GM21786 (cell line): ENCODE results near the gene NEK2.
"Not testable (repeated sequence)": the region's sequence is repeated elsewhere in the genome, so short reads cannot be mapped to it uniquely, and the experiment has no call there.

Experiments
- ATAC-seq: cut with Tn5 transposase; IDR thresholded peaks from one replicate; pipeline ENCODE4 v1.9.1; 2021; ENCODE audit not compliant: unreplicated experiment

Gene NEK2

GRCh38 chr1:211695135-211695816, 19.9 kb upstream of the NEK2 start:
- peak; percentile 28 for ATAC-seq

- ATAC-seq, result not testable (repeated sequence)
These were observed 18.5 kb upstream of the NEK2 start for GRCh38 chr1:211693911-211694310.

GRCh38 chr1:211688421-211688820, 13.0 kb upstream of the NEK2 start:
- ATAC-seq, result no peak

GRCh38 chr1:211687462-211688215, 12.2 kb upstream of the NEK2 start:
- ATAC-seq, result no peak

- ATAC-seq, result no peak
These were observed 10.4 kb upstream of the NEK2 start for GRCh38 chr1:211685823-211686222.

GRCh38 chr1:211684791-211685190, 9.4 kb upstream of the NEK2 start:
- ATAC-seq, result no peak

GRCh38 chr1:211684331-211684730, 8.9 kb upstream of the NEK2 start:
- ATAC-seq, result no peak

- no peak for ATAC-seq
These were observed 8.2 kb upstream of the NEK2 start for GRCh38 chr1:211683396-211684297.

- ATAC-seq, result not testable (repeated sequence)
These were observed 6.8 kb upstream of the NEK2 start for GRCh38 chr1:211682186-211682585.

GRCh38 chr1:211680752-211681327, 5.4 kb upstream of the NEK2 start:
- peak; percentile 80 for ATAC-seq

GRCh38 chr1:211677659-211678058, 2.2 kb upstream of the NEK2 start:
- ATAC-seq, result no peak

GRCh38 chr1:211676761-211677160, 1.3 kb upstream of the NEK2 start:
- no peak for ATAC-seq

GRCh38 chr1:211676106-211676583, 724 bp upstream of the NEK2 start:
- ATAC-seq, result no peak

GRCh38 chr1:211667065-211667617, 8.3 kb downstream of the NEK2 start:
- ATAC-seq, result no peak

GRCh38 chr1:211660718-211661222, 14.7 kb downstream of the NEK2 start:
- ATAC-seq, result no peak

GRCh38 chr1:211656728-211657127, 18.7 kb downstream of the NEK2 start:
- ATAC-seq, result no peak

GRCh38 chr1:211654838-211655787, 20.3 kb downstream of the NEK2 start:
- peak; percentile 89 for ATAC-seq

- ATAC-seq, result no peak
These were observed 21.4 kb downstream of the NEK2 start for GRCh38 chr1:211653959-211654496.

- ATAC-seq, result no peak
These were observed 22.1 kb downstream of the NEK2 start for GRCh38 chr1:211653293-211653692.
